Activated CD8-positive, alpha-beta T cell treated with anti-CD3 and anti-CD28 coated beads for 36 hours (primary cell): Measurements from ENCODE around the gene TSKU. TPM values are rescaled to one million over a fixed set of nuclear protein-coding genes. Genes with fewer than 3 reads are reported as not detected.

ENCODE experiments used
- ATAC-seq: fragments of 200-7000 bp; cut with Tn5 transposase; one replicate; pipeline ENCODE4 v1.10.0; 2021; ENCODE audit warnings: mild to moderate bottlenecking, moderate library complexity
- CTCF ChIA-PET: fragments of 350-600 bp; sonication (Branson Sonifier 250); formaldehyde crosslinking; loops from one replicate; lab custom pipeline; 2021; ENCODE audit warnings: antibody characterized with exemption; lab: Charles Lee
- POLR2A ChIA-PET: fragments of 350-600 bp; sonication (Branson Sonifier 250); formaldehyde crosslinking; loops from one replicate; lab custom pipeline; 2021; ENCODE audit warnings: antibody characterized with exemption; lab: Charles Lee
- DNase-seq: peaks from one replicate; pipeline ENCODE4 v3.0.0-alpha.2; 2020
- H3K27ac Mint-ChIP-seq: one replicate; pipeline ENCODE4 v1.8.0; 2021; ENCODE audit warnings: mild to moderate bottlenecking, mixed read lengths
- H3K27me3 Mint-ChIP-seq: one replicate; pipeline ENCODE4 v1.8.0; 2021; ENCODE audit warnings: mixed read lengths
- H3K36me3 Mint-ChIP-seq: one replicate; pipeline ENCODE4 v1.8.0; 2021; ENCODE audit warnings: low read depth, mixed read lengths
- H3K4me1 Mint-ChIP-seq: one replicate; pipeline ENCODE4 v1.8.0; 2021; ENCODE audit warnings: low read depth, mixed read lengths
- H3K4me3 Mint-ChIP-seq: one replicate; pipeline ENCODE4 v1.8.0; 2021; ENCODE audit warnings: mild to moderate bottlenecking, moderate library complexity, mixed read lengths
- H3K9me3 Mint-ChIP-seq: one replicate; pipeline ENCODE4 v1.8.0; 2021; ENCODE audit warnings: mixed read lengths
- CTCF ChIP-seq: fragments of 200-600 bp; IDR thresholded peaks from one replicate; pipeline ENCODE4 v1.8.0; 2022; ENCODE audit warnings: antibody characterized with exemption, mild to moderate bottlenecking
- intact Hi-C: fragments of 100-400 bp; cut with micrococcal nuclease; formaldehyde crosslinking; loops from one replicate; pipeline ENCODE4 v1.10.0; 2022
- total RNA-seq, 2 experiments: library from RNA; stranded (reverse); gene quantifications; one replicate each; pipeline ENCODE4 v1.2.3, GENCODE V29; 2021

The TSKU gene
- total RNA-seq, 2 experiments from 2014 or later: 6.5 to 8.4 TPM

GRCh38 chr11:76764941-76765665 lies 18.1 kb upstream of the TSKU start:
- Mint-ChIP-seq H3K4me1 (peaks cover 13% of the 10 kb centered on the region), H3K4me3 (no peak overlapping the region), H3K27me3 (no peaks in the 10 kb centered on the region), H3K27ac (no peak overlapping the region), H3K36me3 (no peaks in the 10 kb centered on the region), H3K9me3 (no peaks in the 10 kb centered on the region)
- ATAC-seq (no peak), DNase-seq (no peak)
- intact Hi-C loops: no loop called here
- ChIA-PET CTCF (interaction anchor here (1.5 to 2.2 kb wide), 2 partner anchors 31 to 154 kb away, joined by 4 to 5 read pairs; no protein-coding TSS in a partner anchor), POLR2A (no interaction called here)
- TF ChIP-seq CTCF: no peak

- ChIA-PET POLR2A (no interaction called here), CTCF (interaction anchor here (1.5 to 2.2 kb wide), 2 partner anchors 32 to 153 kb away, joined by 4 to 5 read pairs; no protein-coding TSS in a partner anchor)
- H3K4me1 Mint-ChIP-seq: peaks cover 13% of the 10 kb centered on the region
- intact Hi-C loops: no loop called here
- TF ChIP-seq CTCF: no peak
- H3K27me3 Mint-ChIP-seq: no peaks in the 10 kb centered on the region
- no peaks in the 10 kb centered on the region for H3K9me3 Mint-ChIP-seq
- H3K36me3 Mint-ChIP-seq: no peaks in the 10 kb centered on the region
- H3K4me3 Mint-ChIP-seq: no peak overlapping the region
- ATAC-seq (no peak), DNase-seq (no peak)
- no peak overlapping the region for H3K27ac Mint-ChIP-seq
These were observed 17.2 kb upstream of the TSKU start for GRCh38 chr11:76765863-76766350.

- H3K9me3 Mint-ChIP-seq: no peaks in the 10 kb centered on the region
- POLR2A ChIA-PET: no interaction called here
- H3K36me3 Mint-ChIP-seq: no peaks in the 10 kb centered on the region
- no peak for ATAC-seq
- no peaks in the 10 kb centered on the region for H3K27me3 Mint-ChIP-seq
- DNase-seq: no peak
- no peak overlapping the region for H3K27ac Mint-ChIP-seq
- no peak overlapping the region for H3K4me3 Mint-ChIP-seq
- intact Hi-C loops: no loop called here
- TF ChIP-seq CTCF: no peak
- H3K4me1 Mint-ChIP-seq: peaks cover 13% of the 10 kb centered on the region
- CTCF ChIA-PET: no interaction called here
These were observed 16.6 kb upstream of the TSKU start for GRCh38 chr11:76766521-76766920.

DNA sequence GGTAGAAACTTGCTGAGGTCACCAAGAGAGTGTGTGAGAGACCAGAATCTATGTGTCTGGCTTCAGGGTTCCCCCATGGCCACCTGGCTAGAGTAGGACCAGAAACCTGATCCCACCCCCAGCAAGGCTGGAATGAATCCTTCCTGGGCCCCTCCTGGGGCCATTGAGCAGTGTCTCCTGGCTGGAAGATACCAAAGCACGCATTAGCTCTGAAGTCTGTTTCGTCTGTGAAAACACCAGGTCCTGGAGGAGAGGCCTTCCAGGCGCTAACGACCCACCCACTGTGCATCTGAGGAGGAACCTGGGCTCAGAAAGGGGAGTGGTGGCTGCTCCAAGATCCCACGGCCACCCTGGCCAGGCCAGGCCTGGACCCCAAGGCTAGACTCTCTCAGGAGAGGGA lies 15.5 kb upstream of the TSKU start:
- POLR2A ChIA-PET: no interaction called here
- Mint-ChIP-seq H3K4me3 (no peak overlapping the region), H3K9me3 (no peaks in the 10 kb centered on the region), H3K4me1 (peaks cover 18% of the 10 kb centered on the region), H3K27ac (no peak overlapping the region), H3K36me3 (no peaks in the 10 kb centered on the region), H3K27me3 (no peaks in the 10 kb centered on the region)
- CTCF ChIA-PET: interaction anchor here (0.9 kb wide), 1 partner anchor 152 kb away, joined by 3 read pairs; no protein-coding TSS in a partner anchor
- no peak for ATAC-seq
- no peak for TF ChIP-seq CTCF
- intact Hi-C loops: no loop called here
- DNase-seq: no peak
